ENCODE data around the gene CRPPA.
"Not testable (repeated sequence)": the region's sequence is repeated elsewhere in the genome, so short reads cannot be mapped to it uniquely, and the experiment has no call there.

Gene CRPPA

DNA sequence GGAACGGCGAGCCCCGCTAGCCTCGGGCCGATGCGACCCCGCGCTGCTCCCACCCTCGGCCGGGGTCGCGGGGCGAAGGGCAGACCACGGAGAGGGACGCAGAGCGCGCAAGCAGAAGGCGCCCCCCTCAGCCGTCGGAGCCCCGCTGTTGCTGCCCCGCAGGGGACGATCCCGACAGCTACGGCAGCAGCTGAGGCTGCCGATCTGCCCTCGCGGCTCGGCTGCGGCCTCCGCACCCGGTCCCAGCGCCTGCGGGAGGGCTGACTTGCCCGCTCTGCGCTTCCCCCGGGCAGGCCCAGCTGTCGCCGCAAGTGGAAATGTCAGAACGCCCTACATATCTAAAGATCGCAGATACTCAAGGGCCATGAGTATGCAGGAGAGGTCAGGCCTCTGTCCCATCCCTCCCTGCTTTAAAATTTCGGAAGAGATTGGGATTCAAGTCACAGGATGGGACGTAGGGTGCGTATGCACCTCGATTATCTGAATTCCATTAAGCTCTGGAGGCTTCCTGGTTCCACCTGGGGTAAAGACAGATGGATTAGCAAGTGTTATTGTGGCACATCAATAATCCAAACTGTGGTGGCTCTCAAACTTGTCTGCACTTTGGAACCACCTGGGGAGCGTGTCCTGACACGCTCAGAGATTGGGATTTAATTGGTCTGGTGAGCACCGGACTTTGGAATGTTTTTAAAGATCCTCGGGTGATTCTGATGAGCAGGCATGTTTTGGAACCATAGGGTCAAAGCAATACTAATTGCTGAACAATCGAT is at the start of gene CRPPA:
CRPPA (minus strand) TSS at position 206 of the 770 bp plus-strand sequence. CDS start 216 bp downstream, outside the sequence.
- peak; percentile 72 for DNase-seq

DNA sequence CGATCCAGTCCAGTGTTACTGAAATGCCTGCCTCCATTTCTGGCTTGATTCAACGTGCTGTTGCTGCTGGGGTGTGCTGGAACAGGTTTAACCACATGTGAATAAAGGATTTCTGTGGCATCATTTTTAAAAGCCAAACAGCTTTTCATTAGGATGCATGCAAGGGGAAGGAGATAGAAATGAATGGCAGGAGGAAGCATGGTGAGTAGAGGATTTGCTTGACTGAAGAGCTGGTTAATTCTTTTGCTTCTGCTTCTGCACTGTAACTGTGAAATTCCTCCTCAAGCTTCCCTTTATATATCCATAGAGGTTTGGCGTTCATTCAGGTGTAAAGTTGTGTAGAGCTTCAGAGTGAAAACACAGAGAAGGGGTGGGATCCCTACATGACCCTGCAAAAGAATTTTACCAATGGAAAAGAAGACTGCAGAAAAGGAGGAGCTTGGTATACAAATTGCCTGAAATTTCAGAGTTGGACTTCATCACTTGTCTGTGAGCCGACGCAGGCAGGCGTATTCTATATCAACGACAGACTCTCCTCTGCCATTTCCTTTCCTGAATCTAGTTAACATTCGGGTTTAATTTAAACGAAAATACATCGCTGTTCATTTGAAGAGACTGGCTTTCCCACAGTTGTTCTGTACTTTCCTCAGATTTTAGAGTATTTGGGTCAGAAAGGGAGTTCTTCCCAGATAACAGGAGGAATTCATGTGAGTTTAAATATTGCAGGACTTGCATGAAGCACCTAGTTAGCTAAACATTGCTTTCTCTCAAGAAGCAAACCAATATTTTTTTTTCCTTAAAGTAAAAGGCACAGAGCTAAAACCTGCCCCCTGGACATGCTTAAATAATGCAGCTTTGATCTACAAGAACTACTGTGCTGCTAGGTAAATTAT is 44.4 kb upstream of the CRPPA start, which contains the start of gene SOSTDC1:
SOSTDC1 (minus strand) TSS at position 270 of the 893 bp plus-strand sequence; CDS start at position 200, 70 bp downstream.
- DNase-seq = no peak

DNA sequence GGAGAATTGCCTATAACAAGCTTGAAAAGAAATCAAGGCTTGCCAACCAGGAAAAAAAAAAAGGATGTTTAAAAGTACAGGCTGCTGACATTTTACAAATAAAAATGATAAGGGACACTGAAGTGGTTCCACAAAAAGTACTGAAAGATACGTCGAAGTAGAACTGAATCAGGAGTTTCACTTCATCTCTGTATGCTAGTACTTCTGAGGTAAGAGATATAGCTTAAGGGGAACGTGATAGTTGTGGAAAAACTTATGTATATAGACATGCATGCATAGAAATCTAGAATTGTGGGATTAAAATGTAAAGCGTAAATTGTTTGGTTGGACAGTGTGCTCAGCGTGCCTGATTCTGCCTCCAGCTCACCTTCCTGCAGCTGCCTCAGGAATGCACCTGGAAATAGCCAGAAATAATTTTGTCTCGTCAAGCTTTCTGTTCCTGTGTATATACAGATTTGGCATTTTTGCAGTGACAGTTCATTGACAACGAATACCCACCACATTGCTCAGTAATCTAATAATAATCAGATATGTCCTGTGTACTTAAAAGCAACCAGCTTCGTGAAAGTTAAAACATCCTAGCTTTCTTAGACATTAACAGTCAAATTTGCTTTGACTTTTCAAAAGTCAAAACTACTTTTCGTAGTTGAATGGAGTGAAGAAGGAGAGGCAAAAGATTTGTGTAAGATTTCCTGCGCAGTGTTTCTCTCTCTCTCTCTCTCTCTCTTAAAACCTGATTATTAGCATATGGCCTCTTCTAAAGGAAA is 42.8 kb upstream of the CRPPA start:
- DNase-seq = no peak

DNA sequence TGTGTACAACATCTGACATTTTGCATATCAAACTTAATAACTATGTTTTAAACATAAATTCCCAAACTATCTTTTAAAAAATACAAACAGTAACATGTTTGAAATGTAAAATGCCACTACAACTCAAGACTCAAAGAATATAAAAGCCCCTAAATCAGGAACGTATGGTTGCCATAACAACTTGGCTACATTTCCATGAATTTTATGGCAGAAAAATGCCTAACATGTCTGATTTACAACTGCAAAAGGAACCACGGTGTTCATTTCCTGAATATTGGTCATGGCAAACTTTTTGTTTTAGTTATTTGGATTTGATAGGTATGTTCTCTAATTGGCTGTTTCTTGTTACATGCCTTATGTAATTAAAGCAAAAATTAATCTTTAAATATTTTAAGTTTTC is 42.2 kb upstream of the CRPPA start:
- DNase-seq = no peak

DNA sequence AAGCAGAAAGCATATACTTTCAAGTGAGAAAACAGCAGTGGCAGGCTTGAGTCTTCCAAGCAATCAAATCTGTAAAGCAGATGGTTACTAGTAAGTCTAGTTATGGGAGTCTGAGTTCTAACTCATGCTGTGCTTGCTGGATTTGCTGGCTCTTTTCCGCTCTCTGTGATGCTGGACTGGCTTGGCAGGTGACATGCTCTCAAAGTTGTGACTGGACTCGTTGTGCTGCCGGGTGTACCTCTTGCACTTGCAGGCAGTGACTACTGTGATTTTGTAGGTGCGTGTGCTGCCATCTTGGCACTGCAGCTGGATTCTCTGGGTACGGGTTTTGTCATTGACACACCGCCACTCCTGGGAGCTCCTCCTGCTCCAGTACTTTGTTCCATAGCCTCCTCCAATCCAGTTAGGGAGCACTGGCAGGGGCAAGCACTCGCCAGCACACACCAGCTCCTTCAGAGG is 41.1 kb upstream of the CRPPA start:
- DNase-seq = no peak

DNA sequence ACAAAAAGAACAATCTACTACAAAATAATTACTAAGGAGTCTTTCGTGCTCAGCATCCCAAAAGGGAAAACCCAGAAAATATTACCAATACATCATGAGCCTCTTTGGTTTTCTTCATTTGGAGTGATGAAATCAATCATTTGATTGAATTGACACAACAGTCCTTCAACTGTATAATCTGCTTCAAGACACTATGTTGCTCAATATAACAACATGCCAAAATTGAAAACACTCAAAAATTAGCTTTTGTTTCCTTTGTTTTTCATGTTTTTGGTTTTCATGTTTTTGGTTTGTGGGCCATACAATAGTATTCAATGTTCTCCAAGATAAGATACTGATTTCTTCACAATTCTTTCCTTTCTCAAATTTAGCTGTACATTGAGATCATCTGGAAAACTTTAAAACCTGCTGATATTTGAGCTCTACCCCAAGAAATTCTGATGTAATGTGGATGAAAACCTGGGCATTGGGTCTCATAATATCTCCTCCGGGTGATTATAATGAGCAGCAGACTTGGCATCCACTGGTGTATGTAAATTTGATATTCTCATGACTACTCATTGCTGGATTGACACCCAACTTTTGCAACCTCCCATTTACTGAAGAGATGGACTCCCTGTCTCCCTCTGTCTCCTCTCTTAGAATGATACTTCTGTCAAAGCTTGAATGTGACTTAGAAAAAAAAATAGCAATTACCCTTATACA is 39.6 kb upstream of the CRPPA start:
- no peak for DNase-seq

DNA sequence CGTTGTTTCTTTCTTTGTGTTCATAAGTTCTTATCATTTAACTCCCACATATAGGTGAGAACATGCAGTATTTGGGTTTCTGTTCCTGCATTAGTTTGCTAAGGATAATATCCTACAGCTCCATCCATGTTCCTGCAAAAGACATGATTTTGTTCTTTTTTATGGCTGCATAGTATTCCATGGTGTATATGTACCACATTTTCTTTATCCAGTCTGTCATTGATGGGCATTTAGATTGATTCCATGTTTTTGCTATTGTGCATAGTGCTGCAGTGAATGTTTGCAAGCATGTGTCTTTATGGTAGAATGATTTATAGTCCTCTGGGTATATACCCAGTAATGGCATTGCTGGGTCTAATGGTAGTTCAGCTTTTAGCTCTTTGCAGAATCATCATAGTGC is 35.0 kb upstream of the CRPPA start:
- DNase-seq = not testable (repeated sequence)

DNA sequence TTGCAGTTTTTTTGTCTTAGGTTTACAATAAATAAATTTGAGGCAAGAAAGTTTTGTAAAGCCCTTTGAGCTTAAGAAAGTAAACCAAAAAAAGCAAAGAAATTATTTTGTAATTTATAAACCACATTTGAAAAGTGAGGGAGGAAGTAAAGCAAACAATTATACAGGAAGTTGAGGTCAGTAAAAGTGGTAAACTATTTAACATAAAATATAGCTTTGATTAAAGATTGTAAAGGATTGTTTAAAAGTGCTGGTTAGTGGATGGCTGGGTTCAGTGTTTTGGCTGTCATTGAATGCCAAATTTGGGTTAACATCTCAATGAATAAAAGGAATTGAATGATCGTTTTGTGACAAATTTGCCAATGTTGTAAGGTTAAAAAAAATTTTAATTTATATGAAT is 34.3 kb upstream of the CRPPA start:
- no peak for DNase-seq

DNA sequence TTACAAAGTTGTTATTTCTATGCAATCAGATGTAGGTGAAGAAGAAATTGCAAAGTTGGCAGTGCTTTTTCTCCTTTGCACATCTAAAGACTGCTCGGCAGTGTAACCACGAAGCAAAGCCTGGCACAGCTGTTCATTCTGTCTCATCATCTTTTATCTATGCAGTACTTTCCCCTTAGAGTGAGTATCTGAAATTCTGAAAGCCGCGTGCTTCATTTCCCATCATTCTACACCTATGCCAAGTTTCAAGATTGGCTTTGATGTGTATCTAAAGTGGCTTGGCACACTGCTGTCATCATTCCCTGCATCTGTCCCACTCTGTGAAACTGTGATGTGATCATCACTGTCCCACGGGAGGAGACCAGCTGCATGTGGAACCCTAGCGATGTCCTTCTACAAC is 29.0 kb upstream of the CRPPA start:
- DNase-seq = no peak

DNA sequence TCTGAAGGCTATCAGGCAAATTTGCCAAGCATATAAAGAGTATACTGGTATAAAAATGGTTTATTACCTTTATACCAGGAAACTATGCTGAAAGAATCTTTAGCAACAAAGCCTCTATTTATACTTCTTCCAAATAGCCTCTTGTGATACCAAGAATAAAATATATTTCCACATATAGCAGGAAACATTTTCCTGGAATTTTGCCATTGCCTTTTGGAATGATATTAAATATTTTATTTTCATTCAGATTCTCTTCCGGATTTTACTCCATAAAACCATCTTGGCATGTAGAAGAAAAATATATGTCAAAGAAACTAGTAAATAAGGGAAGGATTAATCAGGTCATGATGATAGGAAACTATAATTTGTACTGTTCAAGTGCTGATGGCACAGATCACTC is 26.5 kb upstream of the CRPPA start:
- DNase-seq = no peak

DNA sequence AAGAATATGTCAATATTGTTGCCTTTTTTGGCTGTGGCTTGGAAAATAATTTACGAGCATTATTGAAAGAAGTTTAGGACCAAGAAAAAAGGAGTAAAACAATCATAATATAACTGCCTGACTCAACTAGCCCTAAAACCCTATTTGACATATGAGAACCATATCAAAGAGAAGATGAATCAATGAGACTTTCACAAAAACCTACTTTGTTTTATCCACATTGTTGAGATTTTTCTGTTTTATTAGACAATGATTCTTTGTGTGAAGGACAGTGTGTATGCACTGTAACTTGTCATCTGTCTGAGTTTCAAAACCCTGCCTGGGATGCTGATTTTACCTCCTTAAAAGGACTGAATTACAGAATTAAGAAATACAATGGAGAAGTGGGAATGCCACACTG is 25.2 kb upstream of the CRPPA start:
- no peak for DNase-seq

DNA sequence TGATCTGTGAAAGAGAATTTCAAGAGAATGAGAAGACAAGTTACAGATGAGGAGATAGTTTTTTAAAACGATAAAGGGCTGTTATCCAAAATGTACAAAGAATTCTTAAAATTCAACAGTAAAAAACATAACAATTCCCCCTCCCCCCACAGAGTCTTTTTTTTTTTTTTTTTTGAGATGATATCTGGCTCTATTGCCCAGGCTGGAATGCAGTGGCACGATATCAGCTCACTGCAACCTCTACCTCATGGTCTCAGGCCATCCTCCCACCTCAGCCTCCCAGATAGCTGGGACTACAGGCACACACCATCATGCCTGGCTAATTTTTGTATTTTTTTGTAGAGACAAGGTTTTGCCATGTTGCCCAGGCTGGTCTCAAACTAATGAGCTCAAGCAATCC is 22.5 kb upstream of the CRPPA start:
- DNase-seq = not testable (repeated sequence)

DNA sequence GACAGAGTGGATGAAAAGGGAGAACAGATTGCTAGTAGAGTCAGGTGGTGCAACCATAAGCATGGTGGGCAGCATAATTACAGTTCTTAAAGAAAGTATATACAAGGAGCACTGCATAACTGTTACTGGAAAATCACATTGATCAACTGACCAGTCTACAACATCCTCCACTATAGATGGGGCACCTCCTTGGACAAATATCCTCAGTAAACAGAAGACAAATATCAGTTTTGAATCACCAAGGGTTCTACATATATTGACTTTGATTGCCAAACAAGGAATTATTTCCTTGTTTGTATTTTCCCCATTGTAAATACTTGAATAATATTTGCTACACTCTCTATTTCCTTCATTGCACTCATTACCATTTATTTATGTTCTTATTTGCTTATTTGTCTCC is 17.6 kb upstream of the CRPPA start:
- no peak for DNase-seq

DNA sequence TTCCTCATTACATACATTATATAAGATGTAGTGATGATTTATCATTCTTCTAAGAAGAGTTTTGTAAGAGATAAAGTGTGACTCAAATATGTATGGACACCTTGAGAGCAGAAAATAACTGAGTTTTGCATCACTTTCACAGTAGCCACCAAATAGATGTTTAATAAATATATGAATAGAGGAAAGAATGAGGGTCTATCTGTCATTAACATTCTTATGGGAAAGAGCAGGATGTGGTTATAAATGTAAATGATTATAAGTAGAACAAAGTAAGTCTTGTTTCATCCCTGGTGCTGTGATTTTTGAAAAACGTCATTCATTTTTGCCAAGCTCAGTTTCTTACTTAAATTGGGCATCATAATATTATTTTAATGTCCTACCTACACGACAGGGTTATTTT is 15.0 kb upstream of the CRPPA start:
- no peak for DNase-seq

DNA sequence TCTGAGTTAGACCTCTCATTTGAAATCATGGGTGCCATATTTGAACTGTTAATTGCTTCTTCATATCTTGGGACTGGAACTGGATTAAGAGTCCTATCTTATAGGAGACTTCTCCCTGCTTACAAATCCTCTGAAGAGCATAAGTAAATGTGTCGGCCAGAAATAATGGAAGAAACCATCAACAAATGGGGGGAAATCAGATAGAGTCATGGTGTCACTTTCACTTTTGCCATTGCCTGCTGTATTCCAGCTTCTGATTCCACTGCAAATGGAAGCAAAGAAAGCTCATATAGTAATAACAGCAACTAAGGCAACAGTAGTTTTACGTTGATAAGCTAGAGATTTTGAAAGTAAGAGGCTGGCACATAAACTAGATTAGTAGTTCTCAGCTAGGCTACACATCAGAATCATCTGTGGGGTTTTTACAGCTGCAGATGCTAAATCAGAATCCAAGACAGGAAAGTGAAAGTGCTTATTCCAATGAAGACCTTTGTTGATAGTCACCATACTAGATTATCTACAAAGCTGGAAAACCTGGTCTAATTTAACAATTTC is 12.3 kb upstream of the CRPPA start:
- DNase-seq = no peak

DNA sequence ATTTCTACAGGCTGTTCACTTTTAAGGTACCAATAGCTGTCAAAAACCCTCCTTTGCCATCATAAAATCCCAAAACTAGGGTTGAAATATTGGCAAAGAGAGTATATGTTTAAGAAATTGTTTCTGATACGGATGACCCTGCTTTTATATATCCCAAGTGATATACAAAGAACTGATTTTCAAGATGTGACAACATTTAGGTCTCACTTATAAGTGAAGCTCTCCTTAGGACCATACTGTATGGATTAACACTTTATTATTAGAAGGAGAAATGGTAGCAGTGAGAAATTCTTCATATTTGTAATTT is 11.0 kb upstream of the CRPPA start:
- DNase-seq = no peak

DNA sequence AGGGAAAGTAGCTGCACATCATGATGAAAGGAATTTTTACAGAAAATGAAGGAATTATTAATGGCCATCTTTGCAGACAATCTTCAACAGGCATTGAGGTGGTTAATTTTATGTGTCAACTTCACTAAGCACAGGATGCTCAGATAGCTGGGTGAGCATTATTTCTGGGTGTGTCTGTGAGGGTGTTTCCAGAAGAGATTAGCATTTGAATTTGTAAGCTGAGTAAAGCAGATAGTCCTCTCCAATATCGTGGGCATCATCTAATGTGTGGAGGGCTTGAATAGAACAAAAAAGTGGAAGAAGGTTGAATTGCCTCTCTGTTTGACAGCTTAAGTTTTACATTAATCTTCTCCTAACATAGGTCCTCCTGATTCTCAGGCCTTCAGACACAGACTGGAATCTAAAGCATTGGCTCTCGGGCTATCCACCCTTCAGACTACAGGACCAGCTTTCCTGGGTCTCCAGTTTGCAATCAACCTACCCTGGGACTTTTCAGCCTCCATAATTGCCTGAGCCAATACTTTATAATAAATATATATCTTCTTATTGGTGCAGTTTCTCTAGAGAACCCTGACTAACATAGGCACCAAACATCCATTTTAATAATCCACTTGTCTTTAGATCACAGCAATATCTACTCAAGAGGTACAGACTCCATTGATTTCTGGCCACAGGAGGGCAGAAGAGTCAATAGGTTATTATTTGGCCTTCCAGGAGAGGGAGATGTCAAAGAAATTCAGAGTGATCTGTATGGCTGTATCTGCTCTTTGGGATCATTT is 10.5 kb upstream of the CRPPA start:
- DNase-seq = no peak

DNA sequence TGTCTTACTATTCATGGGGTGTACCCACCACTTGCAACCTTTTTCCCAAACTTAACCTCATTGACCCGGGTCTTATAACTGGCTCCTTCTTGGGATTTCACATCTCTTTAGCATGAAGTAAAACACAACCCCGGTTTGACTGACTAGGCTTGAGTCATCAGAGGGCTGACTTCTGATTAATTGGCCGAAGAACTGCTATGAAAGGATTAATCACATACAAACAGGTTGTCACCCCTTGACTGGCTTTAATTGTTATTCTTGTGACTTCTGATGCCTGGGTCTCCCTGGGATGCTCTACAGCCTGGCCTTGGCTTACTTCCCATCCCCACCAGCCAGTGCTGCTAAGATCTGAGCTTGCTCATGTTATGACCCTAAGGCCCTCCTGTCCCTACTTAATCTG is 8.8 kb upstream of the CRPPA start:
- no peak for DNase-seq

DNA sequence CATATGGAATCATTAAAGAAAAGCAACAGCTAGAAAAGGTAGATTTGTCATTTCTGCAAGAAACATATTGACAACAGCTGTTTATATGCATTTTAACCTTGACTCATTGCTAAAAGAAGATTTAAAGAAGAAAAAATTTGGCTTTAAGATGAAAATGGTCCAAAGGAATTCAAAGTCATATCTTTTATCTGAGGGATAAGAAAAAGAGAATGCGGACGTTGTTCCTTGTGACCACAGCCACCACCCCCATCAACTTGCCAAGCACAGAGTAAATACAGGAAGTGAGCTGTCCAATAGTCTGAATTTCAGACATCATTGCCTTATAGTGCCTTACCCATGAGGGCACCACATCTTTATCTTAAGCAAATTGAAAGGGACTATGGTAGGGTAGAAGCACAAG is 7.3 kb upstream of the CRPPA start:
- no peak for DNase-seq

DNA sequence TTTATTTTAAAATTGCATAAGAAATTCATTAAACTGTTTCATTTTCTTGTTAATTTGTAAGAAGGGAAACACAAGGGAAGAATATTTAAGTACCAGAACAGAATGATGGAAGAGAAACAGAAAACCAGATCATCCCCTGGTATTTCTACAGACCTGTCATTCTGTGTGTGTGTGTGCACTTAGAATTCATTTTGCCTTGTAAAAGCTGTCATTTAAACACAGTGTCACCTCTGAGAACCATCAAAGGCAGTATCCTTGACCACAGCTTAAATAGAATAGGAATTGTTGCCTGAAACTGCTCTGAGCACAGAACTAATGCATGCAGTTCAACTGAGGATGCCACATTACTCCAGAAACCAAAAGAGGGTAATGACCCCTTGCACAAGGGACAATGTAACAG is 6.8 kb upstream of the CRPPA start:
- no peak for DNase-seq

DNA sequence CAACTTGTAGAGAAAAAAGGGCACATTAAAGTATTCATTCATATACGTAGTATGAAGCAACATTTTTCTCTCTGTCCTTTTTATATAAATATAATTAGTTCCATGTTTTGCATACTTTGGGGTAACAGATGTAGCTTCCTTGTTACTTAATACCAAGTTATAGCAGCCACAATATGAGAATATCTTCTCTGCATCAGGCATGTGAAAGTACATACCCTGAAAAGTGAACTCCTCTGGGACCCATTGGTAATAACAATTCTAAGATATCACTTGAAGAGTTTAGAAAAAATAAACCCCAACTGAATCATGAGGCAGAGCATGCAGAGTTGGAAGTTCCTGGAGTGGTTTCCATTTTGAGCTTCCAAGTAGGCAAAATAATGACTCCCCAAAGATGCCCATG is 2.4 kb upstream of the CRPPA start:
- no peak for DNase-seq

DNA sequence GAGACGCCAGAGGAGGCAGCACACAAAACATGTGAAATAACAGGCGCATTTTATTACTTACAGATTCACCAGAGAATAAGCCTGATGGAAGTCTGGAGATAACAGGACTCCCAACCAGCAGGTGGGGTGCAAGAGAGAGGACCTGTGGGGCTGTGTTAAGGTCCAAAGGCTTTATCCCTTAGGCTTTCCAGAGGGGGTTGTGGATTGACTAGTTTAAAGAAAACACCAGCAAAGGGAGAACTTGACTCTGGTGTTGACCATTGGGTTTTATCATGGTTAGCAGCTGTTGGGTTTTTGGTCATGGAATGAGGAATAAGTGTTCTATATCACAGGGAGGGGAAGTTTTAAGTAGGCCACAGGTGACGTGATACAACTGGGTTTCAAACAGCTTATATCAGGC is 1.6 kb upstream of the CRPPA start:
- no peak for DNase-seq
